GM18909 (cell line): ENCODE results near the gene C8A.

Experiments
- ATAC-seq: cut with Tn5 transposase; IDR thresholded peaks from one replicate; pipeline ENCODE4 v1.9.1; 2021; ENCODE audit warnings: mild to moderate bottlenecking; ENCODE audit not compliant: unreplicated experiment, poor library complexity

The C8A gene

DNA sequence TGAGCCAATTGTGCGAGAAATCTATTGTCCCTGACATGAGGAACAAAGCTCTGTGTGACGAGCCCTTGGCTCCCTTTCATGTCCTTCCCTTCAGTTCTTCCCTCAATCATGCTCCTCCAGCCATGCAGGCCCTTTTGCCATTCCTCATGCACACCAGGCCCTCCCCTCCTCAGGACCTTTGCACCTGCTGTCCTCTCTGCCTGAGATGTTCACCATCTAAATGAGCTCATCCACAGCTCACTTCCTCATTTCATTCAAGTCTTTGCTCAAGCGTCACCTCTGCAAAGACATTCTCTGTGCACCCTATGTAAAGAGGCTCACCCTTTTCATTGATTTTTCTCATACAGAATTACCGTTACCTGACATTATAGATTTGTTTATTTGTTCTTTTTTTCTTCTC, 67.5 kb downstream of the C8A start:
- no peak for ATAC-seq

DNA sequence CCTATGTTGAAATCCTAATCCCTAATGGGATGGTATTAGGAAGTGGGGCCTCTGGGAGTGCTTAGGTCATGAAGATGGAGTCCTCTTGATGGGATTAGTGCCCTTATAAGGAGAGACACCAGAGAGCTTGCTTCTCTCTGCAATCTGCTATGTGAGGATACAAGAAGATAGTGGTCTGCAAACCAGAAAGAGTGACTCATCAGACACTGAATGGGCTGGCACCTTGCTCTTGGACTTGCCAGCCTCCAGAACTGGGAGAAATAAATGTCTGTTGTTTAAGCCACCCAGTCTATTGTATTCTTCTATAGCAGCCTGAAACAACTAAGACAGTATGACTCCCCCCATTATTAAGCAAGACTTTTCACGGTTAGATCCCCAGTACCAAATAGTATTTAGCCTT, 67.9 kb downstream of the C8A start:
- no peak for ATAC-seq

DNA sequence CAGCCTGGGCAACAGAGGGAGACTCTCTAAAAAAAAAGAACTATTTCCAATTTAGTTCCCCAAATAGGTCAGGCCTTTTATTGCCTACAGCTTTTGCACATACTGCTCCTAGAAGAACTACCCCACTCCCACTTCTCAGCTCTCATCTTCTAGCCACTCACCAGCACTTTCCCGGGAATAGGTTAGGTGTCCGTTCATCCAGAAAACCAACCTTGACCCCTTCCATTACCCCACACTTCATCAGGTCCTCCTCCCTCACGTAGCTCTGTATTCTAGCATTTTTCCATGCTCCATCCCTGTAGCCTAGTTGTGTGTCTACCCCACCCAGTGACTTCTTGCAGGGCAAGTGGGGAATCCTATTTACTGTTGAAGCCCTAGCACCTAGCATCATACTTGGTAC, 68.6 kb downstream of the C8A start:
- ATAC-seq = no peak

DNA sequence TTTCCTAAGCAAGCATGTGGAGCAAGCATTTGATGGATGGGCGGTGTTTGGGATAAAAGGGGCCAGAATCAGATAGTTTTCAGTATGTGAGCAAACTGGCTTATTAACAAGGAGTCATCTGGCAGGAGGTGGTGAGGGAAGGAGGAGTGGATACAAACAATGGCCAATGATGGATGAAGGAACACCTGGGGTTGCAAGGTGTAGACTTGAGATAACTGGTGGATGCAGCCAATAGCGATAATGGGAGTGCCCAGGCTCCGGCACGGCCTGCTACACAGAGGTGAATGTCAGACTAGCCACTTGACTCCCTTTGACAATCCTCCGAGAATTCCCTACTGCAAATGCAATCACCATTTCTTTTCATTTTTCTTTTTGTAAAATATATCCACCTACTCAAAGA, 69.5 kb downstream of the C8A start:
- ATAC-seq = no peak

DNA sequence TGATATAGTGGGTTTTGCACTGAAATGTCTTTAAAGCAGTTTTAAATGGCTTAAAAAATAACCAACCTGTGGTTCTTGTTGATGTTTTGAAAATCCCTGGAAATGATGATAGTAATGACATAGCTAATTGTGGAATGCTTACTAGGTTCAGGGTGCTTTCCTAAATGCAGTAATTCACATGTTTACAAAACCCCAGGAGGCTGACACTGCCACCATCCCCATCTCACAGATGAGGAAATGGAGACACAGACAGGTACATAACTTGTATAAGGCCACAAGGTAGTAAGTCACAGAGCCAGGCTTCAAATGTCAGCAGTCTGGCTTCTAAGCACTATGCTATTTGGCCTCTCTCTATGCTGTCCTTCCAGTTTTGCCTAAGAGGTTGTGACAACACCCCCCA, 70.6 kb downstream of the C8A start:
- no peak for ATAC-seq

DNA sequence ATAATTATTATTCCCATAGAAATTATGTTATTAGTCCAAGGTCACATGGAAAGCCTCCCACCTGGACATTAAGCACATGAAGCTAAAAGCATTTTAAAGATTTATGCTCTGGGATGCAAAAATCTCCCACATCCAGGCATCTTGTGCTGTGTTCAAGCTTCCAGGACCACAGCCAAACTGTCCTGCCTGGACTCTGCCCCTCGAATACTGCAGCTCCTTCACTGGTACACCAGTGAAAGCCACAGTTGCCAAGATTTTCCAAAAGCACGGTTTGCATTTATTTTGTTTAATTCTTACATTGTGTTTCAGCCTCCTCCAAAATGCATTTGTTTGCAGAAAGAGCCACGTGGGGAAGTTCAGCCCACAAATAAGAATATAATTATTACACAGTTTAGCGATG, 72.6 kb downstream of the C8A start:
- ATAC-seq = no peak

DNA sequence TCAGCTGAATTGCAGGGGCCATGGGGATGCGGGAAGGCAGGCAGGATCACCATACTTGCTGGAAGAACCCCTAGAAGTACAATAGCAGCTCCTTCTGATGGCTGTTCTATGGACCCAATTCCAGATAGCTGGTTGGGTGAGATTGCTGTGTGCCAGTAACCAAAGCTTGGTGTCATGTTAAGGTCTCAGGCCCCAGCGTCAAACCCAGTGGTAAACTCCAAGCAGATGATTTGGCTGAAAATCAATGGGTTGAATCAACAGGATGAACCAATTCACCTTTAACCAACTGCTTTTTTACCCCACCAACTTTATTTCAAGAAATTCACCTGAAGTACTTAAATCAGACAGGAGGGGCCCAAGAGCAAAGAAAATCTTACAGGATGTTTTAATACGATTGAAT, 73.4 kb downstream of the C8A start:
- no peak for ATAC-seq

DNA sequence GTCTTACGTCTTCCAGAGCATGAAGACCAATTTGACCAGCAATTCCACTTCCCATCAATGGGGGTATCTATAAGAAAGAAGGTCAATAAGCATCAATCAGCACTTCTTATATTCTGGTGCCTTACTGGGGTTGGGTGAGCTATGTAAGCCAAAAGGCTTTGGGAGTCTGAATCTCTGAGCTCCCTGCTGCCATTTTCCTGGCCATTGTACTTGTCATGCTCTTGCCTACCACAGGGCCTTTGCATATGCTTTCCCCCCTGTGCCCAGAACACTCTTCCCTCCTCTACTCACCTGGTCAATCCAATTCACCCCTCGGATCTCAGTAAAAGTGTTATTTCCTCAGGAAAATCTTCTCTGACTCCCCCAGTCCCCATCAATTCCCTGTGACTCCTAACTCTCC, 74.9 kb downstream of the C8A start:
- no peak for ATAC-seq

DNA sequence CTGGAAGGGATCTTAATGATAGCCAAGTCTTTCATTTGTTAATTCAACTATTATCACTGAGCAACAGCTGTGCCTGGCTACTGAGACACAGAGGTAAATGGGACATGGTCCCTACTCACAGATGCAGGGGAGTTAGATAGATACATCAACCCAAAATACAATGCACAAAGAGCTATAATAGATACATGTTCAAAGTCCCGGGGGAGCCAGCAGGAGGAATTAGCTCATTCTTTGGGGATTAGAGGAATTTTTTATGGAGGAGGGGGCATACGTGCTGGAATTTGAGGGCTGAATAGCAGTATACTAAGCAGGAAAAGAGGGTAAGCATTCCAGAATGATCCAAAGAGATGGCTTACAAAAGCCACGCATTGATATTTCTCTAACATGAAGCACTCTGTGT, 76.6 kb downstream of the C8A start:
- ATAC-seq = no peak

DNA sequence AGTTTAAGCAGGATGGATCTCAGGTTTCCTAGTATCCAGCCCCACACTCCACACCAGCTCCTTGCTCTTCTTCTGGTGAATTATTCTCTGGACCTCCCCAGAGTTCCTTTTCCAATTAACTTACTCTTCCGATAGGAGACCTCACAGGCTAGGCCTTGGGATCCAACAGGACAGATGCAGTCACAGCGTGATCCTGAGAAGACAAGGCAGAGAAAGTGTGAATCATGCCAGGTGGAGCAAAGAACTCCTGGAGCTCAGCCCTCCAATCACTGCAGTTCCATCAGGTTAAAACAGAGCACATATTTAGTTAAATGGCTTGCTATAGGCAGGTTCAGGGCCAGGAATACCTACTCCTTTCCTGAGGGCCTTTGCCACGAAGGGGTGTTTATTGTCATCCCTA, 77.1 kb downstream of the C8A start:
- ATAC-seq = no peak

DNA sequence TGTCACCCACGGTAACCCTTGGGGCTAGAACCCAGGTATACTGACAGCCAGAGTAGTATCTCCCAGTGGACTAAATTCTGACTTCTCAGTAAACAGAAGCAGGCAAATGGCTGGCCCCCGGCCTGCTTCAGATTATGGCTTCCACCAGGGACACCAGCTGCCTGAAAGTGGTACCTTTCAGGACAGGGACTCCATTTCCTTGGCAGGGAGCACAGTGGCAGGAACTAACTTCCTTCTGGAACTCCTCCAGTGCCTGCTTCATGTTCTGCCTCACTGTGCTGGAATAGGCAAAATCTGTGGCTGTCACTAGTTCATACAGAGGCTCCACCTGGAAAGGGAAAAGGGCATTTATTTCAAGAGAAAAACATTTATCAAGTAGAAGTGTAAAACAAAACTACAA, 78.6 kb downstream of the C8A start:
- ATAC-seq = no peak

DNA sequence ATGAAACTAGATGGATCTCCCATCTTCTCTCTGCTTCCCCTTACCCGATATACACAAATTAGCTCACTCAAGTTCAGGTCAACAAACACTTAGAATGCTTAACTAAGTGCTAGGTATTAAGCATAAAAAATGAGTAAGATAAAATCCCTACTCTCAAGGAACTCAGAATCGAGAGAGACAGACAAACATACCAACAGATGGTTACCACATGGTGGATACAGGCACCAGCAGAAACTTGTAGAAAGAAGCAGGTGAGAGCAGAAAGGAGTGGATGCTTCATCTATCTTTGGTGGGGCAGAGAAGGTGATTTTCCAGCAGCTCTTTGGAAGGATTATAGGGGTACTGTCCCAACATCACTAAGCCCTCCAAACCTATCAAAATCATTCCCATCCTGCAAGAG, 79.0 kb downstream of the C8A start:
- no peak for ATAC-seq

DNA sequence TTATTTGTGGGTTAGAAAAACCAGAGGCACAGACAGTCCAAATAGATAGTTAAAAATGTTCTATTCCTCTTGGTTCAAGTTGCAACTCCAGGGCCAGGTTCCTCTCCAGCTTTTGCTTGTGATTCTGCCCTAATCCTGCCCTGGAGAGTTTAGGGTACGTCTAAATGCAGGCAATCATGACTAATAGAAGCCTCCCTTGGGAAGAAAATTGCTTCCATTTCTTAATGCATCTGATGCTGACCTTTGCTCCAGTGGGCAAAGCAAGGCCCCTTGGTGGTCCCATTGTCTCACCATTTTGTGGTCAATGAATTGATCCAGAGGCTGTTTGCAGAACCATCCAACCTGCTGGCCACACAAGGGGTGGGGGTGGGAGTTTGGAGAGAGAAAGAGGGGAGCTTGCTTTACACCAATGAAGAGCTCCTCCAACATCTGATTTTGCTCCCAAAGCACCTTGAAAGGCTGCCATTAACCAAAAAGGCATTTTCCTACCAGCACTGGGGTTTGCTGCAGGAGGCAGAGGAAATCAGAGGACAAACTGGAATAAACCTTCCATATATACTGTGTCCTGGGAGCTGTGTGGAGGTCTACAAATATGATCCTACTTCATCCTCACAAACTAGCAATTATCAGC, 79.9 kb downstream of the C8A start:
- ATAC-seq = no peak

DNA sequence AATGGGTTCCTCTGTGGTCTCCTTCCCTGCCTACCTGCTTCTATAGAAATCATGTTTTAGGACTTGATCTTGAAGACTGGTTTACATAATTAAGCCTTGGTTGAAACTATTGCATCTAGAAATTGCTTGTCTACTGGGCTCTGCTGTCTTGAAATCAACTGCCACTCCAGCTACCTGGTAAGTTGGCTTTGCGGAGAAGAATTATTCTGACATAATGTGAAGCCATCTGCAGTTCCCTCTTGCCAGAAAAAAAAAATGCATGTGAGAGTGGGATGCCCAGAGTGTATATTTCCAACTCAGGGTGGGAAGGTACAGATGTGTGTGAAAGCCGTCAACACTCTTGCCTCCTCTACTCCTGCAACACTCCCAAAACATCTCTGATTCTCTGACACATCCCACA, 84.0 kb downstream of the C8A start:
- no peak for ATAC-seq

DNA sequence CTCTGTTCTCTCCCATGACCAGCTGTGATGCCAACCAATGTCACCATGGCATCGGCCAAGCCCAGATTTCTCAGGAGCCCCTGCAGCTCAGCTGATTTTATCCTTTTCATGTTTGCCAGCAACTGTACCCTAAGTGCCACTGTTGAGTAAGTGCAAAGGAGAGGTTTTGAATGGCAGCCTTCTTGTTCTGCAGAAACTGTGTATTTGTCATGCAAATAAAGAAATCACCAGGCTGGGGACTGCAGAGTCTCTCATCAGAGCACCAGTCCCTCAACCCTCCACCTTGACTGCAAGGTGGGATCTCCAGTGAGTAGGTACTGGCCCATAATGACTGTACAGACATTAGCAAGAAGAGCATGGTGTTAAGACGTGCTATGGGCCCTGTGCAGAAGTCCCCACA, 84.6 kb downstream of the C8A start:
- no peak for ATAC-seq

DNA sequence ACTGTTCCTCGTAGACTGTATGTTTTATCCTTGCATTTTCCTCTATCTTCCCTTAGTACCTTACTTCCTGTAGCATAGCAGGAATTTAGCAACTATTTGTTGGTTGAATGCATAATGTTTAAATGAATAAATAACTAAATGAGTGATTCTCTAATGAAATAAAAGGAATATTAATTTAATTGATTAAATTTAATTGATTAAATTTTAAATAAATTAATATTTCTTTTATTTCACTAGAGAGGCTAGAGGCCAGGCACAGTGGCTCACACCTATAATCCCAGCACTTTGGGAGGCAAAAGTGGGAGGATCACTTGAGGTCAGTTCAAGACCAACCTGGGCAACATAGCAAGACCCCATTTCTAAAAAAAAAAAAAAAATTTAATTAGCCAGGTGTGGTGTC, 85.4 kb downstream of the C8A start:
- ATAC-seq = no peak

DNA sequence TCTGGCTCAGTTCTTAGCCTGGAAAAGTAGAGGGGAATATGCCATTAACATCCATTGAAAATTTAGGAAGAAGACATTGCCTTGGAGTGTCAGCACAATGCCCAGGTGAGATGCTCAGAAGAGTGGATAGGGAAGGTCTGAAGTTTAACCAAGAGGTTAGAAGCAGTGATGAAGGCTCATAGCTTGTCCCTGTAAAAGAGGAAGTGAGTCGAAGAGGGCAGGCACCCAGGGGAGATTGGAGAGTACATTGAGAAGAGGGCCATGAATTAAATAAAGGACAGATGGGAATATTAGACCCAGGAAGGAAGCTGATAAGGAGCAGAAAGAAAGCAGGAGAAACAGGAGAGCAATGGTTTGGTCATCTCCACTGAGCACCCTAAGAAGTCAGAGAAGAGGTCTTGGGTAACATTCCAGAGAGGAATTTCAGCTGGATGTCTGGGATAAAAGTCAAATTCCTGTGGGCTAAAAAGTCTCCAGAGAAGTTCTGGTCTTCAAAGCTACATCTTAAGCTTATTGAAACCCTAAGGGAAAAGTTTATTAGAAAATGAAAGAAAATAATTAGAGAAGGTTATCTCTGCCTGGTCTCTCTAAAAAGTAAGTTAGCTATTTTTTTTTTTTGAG, 93.9 kb downstream of the C8A start:
- ATAC-seq = no peak

DNA sequence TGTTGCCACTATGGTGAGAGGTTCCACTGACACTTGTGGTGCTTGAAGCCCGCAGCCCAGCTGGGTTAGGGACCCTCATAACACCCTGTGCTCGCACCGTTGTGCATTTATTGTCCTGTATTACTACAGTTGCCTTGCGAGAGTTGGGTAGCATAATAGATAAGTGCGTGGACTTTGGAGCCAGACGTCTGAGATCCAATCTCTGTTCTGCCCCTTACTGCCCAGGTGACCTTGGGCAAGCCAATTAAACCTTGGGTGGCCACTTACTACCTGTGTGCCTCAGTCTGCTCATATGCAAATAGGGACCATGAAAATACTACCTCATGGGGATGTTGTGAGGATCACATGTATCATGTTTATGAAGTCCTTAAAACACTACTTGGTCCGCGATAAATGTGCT, 97.9 kb downstream of the C8A start:
- no peak for ATAC-seq

DNA sequence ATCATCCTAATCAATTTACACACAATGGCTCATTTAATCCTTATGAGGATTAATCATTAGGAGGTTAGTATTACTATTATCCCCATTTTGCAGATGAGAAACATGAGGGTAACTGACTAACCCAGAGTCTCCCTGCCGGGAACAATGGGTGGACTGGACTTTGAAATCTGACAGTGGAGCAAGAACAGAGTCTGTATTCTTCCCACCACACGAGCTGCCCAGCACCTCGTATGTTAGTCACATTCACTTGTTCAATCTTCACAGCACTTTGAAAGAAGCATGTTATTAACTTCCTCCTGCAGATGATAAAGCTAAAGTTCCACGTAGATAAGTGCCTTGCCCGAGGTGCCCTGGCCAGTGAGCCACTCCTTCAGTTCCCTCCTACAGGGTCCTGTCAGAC, 98.8 kb downstream of the C8A start:
- no peak for ATAC-seq

DNA sequence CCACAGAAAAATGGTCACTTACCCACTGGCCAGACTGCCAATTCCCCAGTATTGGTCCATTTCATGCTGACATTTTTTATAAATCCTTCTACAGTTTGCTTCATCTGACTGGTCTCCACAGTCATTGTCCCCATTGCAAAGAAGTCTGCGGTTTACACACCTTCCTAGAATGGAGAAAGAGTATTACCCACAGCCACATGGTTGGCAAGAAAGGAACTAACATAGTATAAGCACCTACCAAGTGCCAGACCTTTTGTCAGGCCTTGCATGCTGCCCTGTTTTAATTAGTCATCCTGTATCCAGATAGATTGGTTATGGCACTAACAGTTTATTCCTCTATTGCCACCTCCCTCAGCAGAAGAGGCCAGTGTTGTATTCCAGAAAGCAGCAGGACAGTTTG, 100.1 kb downstream of the C8A start:
- ATAC-seq = no peak

DNA sequence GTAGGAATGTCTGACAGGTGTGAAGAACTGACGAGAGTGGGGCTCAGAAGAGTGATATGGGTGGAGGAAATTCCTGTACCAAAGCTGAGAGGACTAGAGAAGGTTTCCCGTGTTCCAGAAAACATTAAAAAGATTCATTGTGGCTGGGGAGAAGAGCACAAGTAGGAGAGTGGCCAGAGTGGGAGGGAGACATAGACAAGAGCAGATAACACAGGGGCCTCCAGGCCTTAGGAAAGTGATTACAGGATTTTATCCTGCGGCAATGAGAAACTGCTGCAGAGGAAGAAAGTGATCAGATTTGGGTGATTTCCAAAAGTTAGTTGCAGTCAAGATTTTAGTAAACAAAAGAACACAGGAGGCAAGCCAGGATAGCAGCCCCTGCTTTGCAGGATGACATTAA, 103.3 kb downstream of the C8A start:
- ATAC-seq = no peak

DNA sequence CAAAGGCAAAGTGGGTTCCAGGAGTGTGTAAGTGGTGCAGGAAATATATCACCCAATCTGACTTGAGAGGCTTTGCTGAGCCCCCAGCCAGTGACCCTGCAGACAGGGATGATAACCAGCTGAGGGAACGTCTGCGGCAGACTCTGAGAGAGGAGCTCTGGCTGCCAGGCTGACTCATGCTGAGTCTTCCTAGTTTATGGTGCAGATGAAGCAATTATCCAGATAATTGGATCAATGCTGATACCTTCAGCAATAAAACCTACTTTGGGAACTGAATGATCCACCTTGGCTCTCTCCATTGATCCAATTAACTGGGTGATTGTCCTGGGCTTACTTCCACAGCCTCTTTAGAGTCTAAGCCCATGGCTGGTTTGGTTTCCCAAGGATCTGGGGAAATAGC, 103.9 kb downstream of the C8A start:
- no peak for ATAC-seq

DNA sequence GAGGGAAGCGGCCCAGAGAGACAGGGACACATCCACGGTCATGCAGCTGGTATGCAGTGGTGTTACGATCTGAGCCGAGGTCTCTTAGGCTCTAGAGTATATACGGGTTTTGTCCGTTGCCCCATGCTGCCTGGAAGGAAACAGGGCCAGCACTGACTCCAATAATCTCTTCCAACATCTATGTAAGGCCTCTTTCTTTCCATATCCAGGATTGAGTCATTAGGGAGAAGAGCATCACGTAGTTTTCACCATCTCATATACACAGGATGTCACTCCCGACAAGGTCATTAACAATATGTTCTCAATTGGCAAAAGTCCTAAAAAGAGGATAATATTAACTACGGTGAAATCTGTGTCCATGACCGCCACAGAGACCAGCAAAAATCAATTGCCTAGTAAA, 106.8 kb downstream of the C8A start:
- ATAC-seq = no peak
